ENCODE results near the gene EHD2.

DNA sequence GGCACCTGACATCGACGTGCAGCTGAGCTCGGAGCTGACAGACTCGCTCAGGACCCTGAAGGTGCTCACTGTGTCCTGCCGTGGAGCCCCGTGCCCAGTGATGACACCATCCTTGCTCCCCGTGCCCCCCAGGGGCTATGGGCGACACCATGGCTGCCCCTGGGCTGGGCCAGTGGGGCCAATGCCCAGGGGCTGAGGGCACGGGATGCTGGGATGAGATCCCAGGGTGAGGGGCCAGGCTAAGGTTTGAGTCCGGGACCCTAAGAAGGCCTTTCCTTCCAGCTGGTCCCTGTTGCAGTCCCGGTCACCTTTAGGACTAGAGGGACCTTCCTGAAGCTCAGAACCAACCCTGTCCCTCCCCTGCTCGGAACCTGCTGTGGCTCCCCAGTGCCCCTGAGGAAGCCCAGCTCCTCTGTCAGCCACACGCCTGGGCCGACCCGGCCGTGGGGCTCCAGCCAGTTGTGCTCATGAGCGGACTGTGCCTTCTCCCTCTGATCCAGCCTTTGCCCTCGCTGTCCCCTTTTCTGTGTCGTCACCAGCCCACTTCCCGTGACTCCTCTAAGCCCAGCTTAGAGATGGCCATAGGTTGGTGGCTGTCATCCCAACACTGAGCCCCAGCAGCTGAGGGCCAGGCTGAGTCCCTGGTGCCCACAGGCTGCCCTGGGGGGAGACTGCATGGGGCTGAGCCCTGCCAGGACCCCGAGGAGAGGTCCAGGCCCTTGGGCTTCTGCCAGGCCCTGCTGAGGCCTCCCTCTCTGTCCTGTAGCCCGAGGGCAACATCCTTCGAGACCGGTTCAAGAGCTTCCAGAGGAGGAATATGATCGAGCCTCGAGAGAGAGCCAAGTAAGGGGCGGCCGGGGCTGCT lies 42.8 kb downstream of the EHD2 start:
- TF ChIP-seq EP300 (IDR thresholded peaks at IDR 0.05; ENCODE audit: borderline replicate concordance), result no peak
- TF ChIP-seq, protein P1, sequence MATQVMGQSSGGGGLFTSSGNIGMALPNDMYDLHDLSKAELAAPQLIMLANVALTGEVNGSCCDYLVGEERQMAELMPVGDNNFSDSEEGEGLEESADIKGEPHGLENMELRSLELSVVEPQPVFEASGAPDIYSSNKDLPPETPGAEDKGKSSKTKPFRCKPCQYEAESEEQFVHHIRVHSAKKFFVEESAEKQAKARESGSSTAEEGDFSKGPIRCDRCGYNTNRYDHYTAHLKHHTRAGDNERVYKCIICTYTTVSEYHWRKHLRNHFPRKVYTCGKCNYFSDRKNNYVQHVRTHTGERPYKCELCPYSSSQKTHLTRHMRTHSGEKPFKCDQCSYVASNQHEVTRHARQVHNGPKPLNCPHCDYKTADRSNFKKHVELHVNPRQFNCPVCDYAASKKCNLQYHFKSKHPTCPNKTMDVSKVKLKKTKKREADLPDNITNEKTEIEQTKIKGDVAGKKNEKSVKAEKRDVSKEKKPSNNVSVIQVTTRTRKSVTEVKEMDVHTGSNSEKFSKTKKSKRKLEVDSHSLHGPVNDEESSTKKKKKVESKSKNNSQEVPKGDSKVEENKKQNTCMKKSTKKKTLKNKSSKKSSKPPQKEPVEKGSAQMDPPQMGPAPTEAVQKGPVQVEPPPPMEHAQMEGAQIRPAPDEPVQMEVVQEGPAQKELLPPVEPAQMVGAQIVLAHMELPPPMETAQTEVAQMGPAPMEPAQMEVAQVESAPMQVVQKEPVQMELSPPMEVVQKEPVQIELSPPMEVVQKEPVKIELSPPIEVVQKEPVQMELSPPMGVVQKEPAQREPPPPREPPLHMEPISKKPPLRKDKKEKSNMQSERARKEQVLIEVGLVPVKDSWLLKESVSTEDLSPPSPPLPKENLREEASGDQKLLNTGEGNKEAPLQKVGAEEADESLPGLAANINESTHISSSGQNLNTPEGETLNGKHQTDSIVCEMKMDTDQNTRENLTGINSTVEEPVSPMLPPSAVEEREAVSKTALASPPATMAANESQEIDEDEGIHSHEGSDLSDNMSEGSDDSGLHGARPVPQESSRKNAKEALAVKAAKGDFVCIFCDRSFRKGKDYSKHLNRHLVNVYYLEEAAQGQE (IDR thresholded peaks at IDR 0.05; ENCODE audit: low read depth), result no peak

All from Ishikawa (cell line).